Neural cell (in vitro differentiated cells): Measurements from ENCODE around the gene IL17B. TPM values are rescaled to one million over a fixed set of nuclear protein-coding genes. Genes with fewer than 3 reads are reported as not detected.

ENCODE experiments used
- polyA plus RNA-seq: library from polyadenylated mRNA; depleted of rRNA; stranded (reverse); fragments of >200 nt; gene quantifications from 2 replicates; pipeline ENCODE4 v1.2.3, GENCODE V29; 2014

The IL17B gene
- polyA plus RNA-seq, 1 donor from 2014 or later, result not detected

Other genes starting within 250 kb of the IL17B start
- 15.3 and 17.7 TPM in 2 replicates for gene ABLIM3, start 237.8 kb downstream of the IL17B start, polyA plus RNA-seq
- not detected in 2 replicates for gene AFAP1L1, start 107.4 kb downstream of the IL17B start, polyA plus RNA-seq
- gene GRPEL2, start 33.8 kb downstream of the IL17B start, polyA plus RNA-seq, result 13.0 and 19.3 TPM in 2 replicates
- 19.5 and 21.1 TPM in 2 replicates for gene PCYOX1L, start 21.2 kb downstream of the IL17B start, polyA plus RNA-seq
- gene CSNK1A1, start 172.1 kb upstream of the IL17B start, polyA plus RNA-seq, result 207 and 217 TPM in 2 replicates
- gene ARHGEF37, start 202.2 kb upstream of the IL17B start, polyA plus RNA-seq, result 0.53 and 0.68 TPM in 2 replicates